Panc1 (cell line): ENCODE measurements around the gene SLC12A5. TPM values are rescaled to one million over a fixed set of nuclear protein-coding genes. Genes with fewer than 3 reads are reported as not detected.

ENCODE experiments used
- ATAC-seq: fragments of 200-7000 bp; cut with Tn5 transposase; 2 replicates; pipeline ENCODE4 v1.9.1; 2020; ENCODE audit warnings: mild to moderate bottlenecking, moderate library complexity
- BruUV-seq: library from RNA; stranded (reverse); fragments of 400-500 nt; replicated peaks from 2 replicates; lab custom pipeline; 2021; lab: Mats Ljungman, UMichigan
- CTCF ChIA-PET: fragments of 300-600 bp; sonication (Branson Sonifier 250); formaldehyde crosslinking; loops from one replicate; lab custom pipeline; 2022; ENCODE audit warnings: antibody characterized with exemption; lab: Charles Lee
- POLR2A ChIA-PET: fragments of 300-600 bp; sonication (Branson Sonifier 250); formaldehyde crosslinking; loops from one replicate; lab custom pipeline; 2022; ENCODE audit warnings: antibody characterized with exemption; lab: Charles Lee
- DNase-seq: peaks from one replicate; pipeline ENCODE4 v3.0.0-alpha.2; 2010; ENCODE audit warnings: low read depth, low spot score
- H3K27ac ChIP-seq: 2 replicates; pipeline ENCODE4 v1.5.1; 2011; ENCODE audit warnings: mild to moderate bottlenecking, low read length, inconsistent platforms
- H3K27me3 ChIP-seq: fragments of 200-500 bp; sonication (Bioruptor generic); 2 replicates; pipeline ENCODE4 v1.6.0; 2014; ENCODE audit warnings: low read length, inconsistent platforms; ENCODE audit not compliant: control insufficient read depth, insufficient read depth
- H3K36me3 ChIP-seq: fragments of 200-500 bp; sonication (Bioruptor generic); 2 replicates; pipeline ENCODE4 v1.5.1; 2014; ENCODE audit warnings: inconsistent platforms, mild to moderate bottlenecking, low read length, moderate library complexity; ENCODE audit not compliant: control insufficient read depth, insufficient read depth
- H3K4me1 ChIP-seq: 2 replicates; pipeline ENCODE4 v1.5.1; 2011; ENCODE audit warnings: inconsistent platforms, mild to moderate bottlenecking, low read length, moderate library complexity; ENCODE audit not compliant: control insufficient read depth, insufficient read depth
- H3K4me3 ChIP-seq, 2 experiments: 2 replicates each; pipeline ENCODE4 v1.5.1; 2011 to 2012; ENCODE audit warnings: low read depth in 2 of 2, low read length in 2 of 2, mild to moderate bottlenecking in 2 of 2, inconsistent platforms in 1 of 2, moderate library complexity in 1 of 2
- H3K9me3 ChIP-seq: fragments of 200-500 bp; sonication (Bioruptor generic); 2 replicates; pipeline ENCODE4 v1.5.1; 2014; ENCODE audit warnings: low read depth, mild to moderate bottlenecking, inconsistent platforms, low read length, moderate library complexity; ENCODE audit not compliant: control insufficient read depth, insufficient read depth
- POLR2AphosphoS5 ChIP-seq: IDR thresholded peaks from 2 replicates; pipeline ENCODE4 v1.6.1; 2012; ENCODE audit warnings: mild to moderate bottlenecking, low read depth, low read length, moderate library complexity
- SIN3A ChIP-seq: IDR thresholded peaks from 2 replicates; pipeline ENCODE4 v1.6.1; 2012; ENCODE audit warnings: low read depth, mild to moderate bottlenecking, low read length, moderate library complexity, borderline replicate concordance; ENCODE audit not compliant: insufficient read depth
- TCF7L2 ChIP-seq: IDR thresholded peaks from 2 replicates; pipeline ENCODE4 v1.6.1; 2011; ENCODE audit warnings: mild to moderate bottlenecking, low read depth, low read length, inconsistent platforms
- in situ Hi-C: cut with HindIII; loops from 2 replicates; pipeline ENCODE4 v1.10.0; 2016; ENCODE audit warnings: low sequenced_read_pairs, low pct_unique_long_range_greater_than_20kb
- intact Hi-C: fragments of 100-400 bp; cut with micrococcal nuclease; formaldehyde crosslinking; loops from one replicate; pipeline ENCODE4 v1.10.0; 2022; ENCODE audit not compliant: unreplicated experiment
- total RNA-seq: library from RNA; stranded (reverse); gene quantifications from one replicate; pipeline ENCODE4 v1.2.1, GENCODE V29; 2021; ENCODE audit not compliant: unreplicated experiment
- TF ChIP-seq, protein P1 (sequence below), 2 experiments: IDR thresholded peaks; 2 replicates each; pipeline ENCODE4 v1.6.1; 2011 to 2012; ENCODE audit warnings: low read depth in 2 of 2, control low read depth in 1 of 2, low read length in 1 of 2, mild to moderate bottlenecking in 1 of 2, moderate library complexity in 1 of 2; ENCODE audit not compliant: insufficient read depth in 1 of 2
- TF ChIP-seq, protein P2 (sequence below): fragments of 450-650 bp; IDR thresholded peaks from 2 replicates; pipeline ENCODE4 v1.5.1; 2017; ENCODE audit warnings: mild to moderate bottlenecking

Gene SLC12A5
- total RNA-seq, 1 experiment from 2014 or later, result 11.8 TPM

DNA sequence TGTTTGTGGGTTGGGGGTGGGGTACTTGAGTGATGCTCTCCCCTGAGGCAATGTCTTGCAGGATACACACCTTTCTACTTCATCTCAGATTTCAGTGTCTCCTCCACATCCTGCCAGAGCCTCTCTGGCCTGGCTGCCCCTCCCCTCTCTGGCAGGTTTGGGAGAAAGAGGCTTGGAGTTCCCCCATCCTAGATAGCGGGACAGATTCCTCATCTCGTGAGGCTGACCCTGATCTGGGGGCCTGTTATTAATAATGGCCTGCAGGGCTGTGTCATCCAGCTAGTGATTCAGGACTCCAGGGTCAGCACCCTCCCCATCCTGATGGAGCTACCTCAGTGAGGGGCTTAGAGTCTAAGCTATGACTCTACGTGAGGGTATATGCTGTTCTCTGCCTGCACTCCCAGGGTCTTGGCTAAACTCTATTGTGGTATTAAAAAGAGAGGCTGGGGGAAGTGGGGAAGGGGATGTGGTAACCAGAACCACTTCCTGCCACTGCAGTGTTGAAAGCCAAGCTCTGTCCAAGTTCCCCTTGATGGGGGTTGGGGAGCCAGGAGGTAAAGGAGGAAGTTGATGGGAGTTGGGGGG, 24.0 kb upstream of the SLC12A5 start:
- TF ChIP-seq TCF7L2 (no peak), POLR2AphosphoS5 (no peak), SIN3A (no peak)
- TF ChIP-seq, protein P1, sequence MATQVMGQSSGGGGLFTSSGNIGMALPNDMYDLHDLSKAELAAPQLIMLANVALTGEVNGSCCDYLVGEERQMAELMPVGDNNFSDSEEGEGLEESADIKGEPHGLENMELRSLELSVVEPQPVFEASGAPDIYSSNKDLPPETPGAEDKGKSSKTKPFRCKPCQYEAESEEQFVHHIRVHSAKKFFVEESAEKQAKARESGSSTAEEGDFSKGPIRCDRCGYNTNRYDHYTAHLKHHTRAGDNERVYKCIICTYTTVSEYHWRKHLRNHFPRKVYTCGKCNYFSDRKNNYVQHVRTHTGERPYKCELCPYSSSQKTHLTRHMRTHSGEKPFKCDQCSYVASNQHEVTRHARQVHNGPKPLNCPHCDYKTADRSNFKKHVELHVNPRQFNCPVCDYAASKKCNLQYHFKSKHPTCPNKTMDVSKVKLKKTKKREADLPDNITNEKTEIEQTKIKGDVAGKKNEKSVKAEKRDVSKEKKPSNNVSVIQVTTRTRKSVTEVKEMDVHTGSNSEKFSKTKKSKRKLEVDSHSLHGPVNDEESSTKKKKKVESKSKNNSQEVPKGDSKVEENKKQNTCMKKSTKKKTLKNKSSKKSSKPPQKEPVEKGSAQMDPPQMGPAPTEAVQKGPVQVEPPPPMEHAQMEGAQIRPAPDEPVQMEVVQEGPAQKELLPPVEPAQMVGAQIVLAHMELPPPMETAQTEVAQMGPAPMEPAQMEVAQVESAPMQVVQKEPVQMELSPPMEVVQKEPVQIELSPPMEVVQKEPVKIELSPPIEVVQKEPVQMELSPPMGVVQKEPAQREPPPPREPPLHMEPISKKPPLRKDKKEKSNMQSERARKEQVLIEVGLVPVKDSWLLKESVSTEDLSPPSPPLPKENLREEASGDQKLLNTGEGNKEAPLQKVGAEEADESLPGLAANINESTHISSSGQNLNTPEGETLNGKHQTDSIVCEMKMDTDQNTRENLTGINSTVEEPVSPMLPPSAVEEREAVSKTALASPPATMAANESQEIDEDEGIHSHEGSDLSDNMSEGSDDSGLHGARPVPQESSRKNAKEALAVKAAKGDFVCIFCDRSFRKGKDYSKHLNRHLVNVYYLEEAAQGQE (IDR thresholded peaks at IDR 0.05; ENCODE audit: insufficient read depth in 1 of 2, low read depth in 2 of 2, low read length in 1 of 2), result no peak
- TF ChIP-seq, protein P2, sequence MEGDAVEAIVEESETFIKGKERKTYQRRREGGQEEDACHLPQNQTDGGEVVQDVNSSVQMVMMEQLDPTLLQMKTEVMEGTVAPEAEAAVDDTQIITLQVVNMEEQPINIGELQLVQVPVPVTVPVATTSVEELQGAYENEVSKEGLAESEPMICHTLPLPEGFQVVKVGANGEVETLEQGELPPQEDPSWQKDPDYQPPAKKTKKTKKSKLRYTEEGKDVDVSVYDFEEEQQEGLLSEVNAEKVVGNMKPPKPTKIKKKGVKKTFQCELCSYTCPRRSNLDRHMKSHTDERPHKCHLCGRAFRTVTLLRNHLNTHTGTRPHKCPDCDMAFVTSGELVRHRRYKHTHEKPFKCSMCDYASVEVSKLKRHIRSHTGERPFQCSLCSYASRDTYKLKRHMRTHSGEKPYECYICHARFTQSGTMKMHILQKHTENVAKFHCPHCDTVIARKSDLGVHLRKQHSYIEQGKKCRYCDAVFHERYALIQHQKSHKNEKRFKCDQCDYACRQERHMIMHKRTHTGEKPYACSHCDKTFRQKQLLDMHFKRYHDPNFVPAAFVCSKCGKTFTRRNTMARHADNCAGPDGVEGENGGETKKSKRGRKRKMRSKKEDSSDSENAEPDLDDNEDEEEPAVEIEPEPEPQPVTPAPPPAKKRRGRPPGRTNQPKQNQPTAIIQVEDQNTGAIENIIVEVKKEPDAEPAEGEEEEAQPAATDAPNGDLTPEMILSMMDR, result no peak
- ChIA-PET CTCF (interaction anchor here (0.6 kb wide), 1 partner anchor 18 kb away, joined by 4 read pairs; no protein-coding TSS in a partner anchor), POLR2A (no interaction called here)
- ATAC-seq, result no peak
- Histone ChIP-seq H3K9me3 (no peaks in the 10 kb centered on the region), H3K4me3 (no peak overlapping the region), H3K27me3 (no peaks in the 10 kb centered on the region), H3K4me1 (no peaks in the 10 kb centered on the region), H3K27ac (no peak overlapping the region), H3K36me3 (no peaks in the 10 kb centered on the region)
- no TSS peak for BruUV-seq
- no peak for DNase-seq
- intact Hi-C loops, result no loop called here
- in situ Hi-C loops, result no loop called here

DNA sequence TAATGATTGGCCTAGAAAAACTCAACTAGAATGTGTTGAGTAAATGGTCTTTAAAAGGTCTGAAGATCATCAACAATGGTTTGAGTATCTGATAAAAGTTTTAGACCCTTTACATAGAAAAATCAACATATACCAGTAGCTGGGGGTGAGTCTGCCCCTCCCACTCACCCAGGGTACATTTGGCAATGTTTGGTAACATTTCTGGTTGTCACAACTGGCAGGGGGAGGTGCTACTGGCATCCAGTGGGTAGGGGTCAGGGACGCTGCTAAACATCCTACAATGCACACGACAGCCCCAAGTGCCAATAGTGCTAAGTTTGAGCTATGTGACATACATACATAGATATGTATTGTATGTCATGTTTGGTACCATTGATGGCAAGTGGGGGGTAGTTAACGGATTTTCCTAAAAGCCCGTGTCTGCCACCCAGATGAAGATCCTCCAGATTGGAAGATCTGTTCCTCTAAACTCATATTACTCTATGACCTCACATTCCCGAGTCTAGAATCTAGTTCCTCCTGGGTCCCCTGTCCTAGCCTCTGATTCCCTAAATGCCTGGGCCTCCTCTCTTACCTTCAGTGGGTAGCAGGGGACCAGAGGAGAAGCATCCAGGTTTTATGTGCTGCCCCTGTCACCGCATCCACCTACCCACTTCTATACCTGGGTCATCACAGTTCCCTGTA, 22.9 kb upstream of the SLC12A5 start:
- ATAC-seq (no peak), DNase-seq (no peak)
- Histone ChIP-seq H3K36me3 (no peaks in the 10 kb centered on the region), H3K27ac (no peak overlapping the region), H3K9me3 (no peaks in the 10 kb centered on the region), H3K27me3 (no peaks in the 10 kb centered on the region), H3K4me3 (no peak overlapping the region), H3K4me1 (no peaks in the 10 kb centered on the region)
- POLR2A ChIA-PET, result no interaction called here
- BruUV-seq, result no TSS peak
- intact Hi-C loops (no loop called here), in situ Hi-C loops (no loop called here)
- CTCF ChIA-PET, result interaction anchor here (0.6 kb wide), 1 partner anchor 9 kb away, joined by 3 read pairs; no protein-coding TSS in a partner anchor
- TF ChIP-seq, protein P2, result no peak
- TF ChIP-seq SIN3A (no peak), POLR2AphosphoS5 (no peak)
- TF ChIP-seq, protein P1 (IDR thresholded peaks at IDR 0.05; ENCODE audit: insufficient read depth in 1 of 2, low read depth in 2 of 2, low read length in 1 of 2), result no peak
